Brain microvascular endothelial cell (primary cell): ENCODE data around the gene PSMG4.

Experiments used
- DNase-seq: peaks from one replicate; pipeline ENCODE4 v3.0.0-alpha.2; 2020
- H3K27ac ChIP-seq: fragments of 250-450 bp; sonication (Bioruptor Pico); 2 replicates; pipeline ENCODE4 v1.5.1; 2020; ENCODE audit warnings: mild to moderate bottlenecking, moderate library complexity
- H3K27me3 ChIP-seq: fragments of 250-450 bp; sonication (Bioruptor Pico); replicated peaks from 2 replicates; pipeline ENCODE4 v1.5.1; 2020; ENCODE audit warnings: mild to moderate bottlenecking
- H3K36me3 ChIP-seq: fragments of 250-450 bp; sonication (Bioruptor Pico); replicated peaks from 2 replicates; pipeline ENCODE4 v1.5.1; 2020; ENCODE audit warnings: mild to moderate bottlenecking
- H3K4me3 ChIP-seq: 2 replicates; pipeline ENCODE4 v1.5.1; 2011; ENCODE audit warnings: low read depth, mild to moderate bottlenecking, control low read depth, low read length, moderate library complexity
- in situ Hi-C: cut with HindIII; loops from 2 replicates; pipeline ENCODE4 v1.10.0; 2017; ENCODE audit warnings: low sequenced_read_pairs, low pct_ligation_motif_present
- TF ChIP-seq, protein P1 (sequence below): IDR thresholded peaks from 2 replicates; pipeline ENCODE4 v1.5.1; 2011; ENCODE audit warnings: low read depth, mild to moderate bottlenecking, moderate library complexity, low read length, control low read depth, inconsistent platforms; ENCODE audit errors: missing control alignments

Gene PSMG4

GRCh38 chr6:3260772-3261517, 2.2 kb downstream of the PSMG4 start:
- H3K4me3 ChIP-seq = no peak overlapping the region
- H3K27ac ChIP-seq = no peak overlapping the region
- H3K36me3 ChIP-seq = peaks cover 14% of the 10 kb centered on the region
- in situ Hi-C loops = no loop called here
- DNase-seq = no peak
- H3K27me3 ChIP-seq = no peaks in the 10 kb centered on the region
- TF ChIP-seq, protein P1, sequence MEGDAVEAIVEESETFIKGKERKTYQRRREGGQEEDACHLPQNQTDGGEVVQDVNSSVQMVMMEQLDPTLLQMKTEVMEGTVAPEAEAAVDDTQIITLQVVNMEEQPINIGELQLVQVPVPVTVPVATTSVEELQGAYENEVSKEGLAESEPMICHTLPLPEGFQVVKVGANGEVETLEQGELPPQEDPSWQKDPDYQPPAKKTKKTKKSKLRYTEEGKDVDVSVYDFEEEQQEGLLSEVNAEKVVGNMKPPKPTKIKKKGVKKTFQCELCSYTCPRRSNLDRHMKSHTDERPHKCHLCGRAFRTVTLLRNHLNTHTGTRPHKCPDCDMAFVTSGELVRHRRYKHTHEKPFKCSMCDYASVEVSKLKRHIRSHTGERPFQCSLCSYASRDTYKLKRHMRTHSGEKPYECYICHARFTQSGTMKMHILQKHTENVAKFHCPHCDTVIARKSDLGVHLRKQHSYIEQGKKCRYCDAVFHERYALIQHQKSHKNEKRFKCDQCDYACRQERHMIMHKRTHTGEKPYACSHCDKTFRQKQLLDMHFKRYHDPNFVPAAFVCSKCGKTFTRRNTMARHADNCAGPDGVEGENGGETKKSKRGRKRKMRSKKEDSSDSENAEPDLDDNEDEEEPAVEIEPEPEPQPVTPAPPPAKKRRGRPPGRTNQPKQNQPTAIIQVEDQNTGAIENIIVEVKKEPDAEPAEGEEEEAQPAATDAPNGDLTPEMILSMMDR = no peak

DNA sequence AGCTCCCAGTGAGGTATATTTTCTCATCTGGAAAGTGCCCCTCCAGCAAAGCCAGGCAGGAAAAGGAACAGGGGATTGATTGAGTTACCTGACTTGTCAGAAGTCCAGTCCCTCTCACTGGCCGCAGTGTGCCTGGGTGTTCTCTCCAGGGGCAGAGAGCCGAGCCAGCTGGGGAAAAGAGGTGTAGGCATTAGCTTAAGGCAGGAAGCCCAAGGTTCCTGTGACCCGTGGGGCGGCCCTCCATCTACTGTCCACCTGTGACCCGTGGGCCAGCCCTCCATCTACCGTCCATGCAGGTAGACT, 2.7 kb downstream of the PSMG4 start:
- H3K36me3 ChIP-seq = peaks cover 14% of the 10 kb centered on the region
- TF ChIP-seq, protein P1 = no peak
- no peaks in the 10 kb centered on the region for H3K27me3 ChIP-seq
- no peak overlapping the region for H3K4me3 ChIP-seq
- in situ Hi-C loops = no loop called here
- DNase-seq = no peak
- H3K27ac ChIP-seq = no peak overlapping the region

- in situ Hi-C loops = no loop called here
- TF ChIP-seq, protein P1 = no peak
- H3K4me3 ChIP-seq = no peak overlapping the region
- no peak overlapping the region for H3K27ac ChIP-seq
- no peak for DNase-seq
- H3K36me3 ChIP-seq = peaks cover 14% of the 10 kb centered on the region
- no peaks in the 10 kb centered on the region for H3K27me3 ChIP-seq
Observed at GRCh38 chr6:3261921-3262320, 3.2 kb downstream of the PSMG4 start.

GRCh38 chr6:3263096-3263495, 4.3 kb downstream of the PSMG4 start:
- no peaks in the 10 kb centered on the region for H3K27me3 ChIP-seq
- DNase-seq = no peak
- H3K4me3 ChIP-seq = no peak overlapping the region
- TF ChIP-seq, protein P1 = no peak
- in situ Hi-C loops = no loop called here
- peaks cover 17% of the 10 kb centered on the region for H3K36me3 ChIP-seq
- H3K27ac ChIP-seq = no peak overlapping the region

DNA sequence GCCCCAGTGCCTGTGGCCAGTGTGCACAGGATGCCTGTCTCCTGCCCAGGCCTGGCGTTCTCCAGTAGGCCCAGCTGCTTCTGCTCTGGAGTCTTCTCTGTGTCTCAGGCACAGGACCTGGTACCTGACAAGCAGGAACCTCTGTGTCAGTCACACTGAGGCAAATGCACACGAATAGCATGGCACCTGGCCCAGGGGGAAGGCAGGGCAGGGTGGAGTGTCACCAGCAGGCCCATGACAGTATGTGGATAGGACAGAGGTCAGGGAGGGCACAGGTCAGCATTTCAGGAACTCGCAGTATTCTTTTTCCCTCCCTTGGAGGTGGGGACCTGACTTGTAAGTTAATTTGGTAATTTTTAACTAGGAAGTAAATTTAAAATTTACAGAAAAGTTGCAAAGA, 5.6 kb downstream of the PSMG4 start:
- TF ChIP-seq, protein P1 = no peak
- Histone ChIP-seq H3K27me3 (no peaks in the 10 kb centered on the region), H3K4me3 (no peak overlapping the region), H3K36me3 (peaks cover 21% of the 10 kb centered on the region), H3K27ac (no peak overlapping the region)
- in situ Hi-C loops = no loop called here
- DNase-seq = no peak

DNA sequence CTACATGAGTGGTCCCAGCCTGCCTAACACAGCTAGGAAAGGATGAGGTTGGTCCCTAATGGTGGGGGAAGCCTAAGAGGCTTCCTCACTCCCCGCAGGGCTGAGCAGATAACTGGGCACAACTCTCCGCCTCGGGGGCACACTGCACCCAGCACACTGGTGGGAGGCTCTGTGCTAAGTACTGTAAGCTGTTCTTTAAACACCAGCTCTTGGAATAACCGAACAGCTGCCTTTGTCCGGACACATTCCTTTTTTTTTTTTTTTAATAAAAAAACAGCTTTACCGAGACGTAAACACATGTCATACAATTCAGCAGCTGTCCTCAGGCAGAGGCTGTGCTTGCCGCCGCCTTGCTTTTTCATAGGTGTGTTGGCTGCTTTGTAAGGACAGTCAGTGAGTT, 6.9 kb downstream of the PSMG4 start:
- Histone ChIP-seq H3K27me3 (no peaks in the 10 kb centered on the region), H3K36me3 (peaks cover 24% of the 10 kb centered on the region), H3K4me3 (no peak overlapping the region), H3K27ac (no peak overlapping the region)
- DNase-seq = no peak
- in situ Hi-C loops = no loop called here
- TF ChIP-seq, protein P1 = no peak
